Panc1 (cell line): ENCODE data around the gene THRB. TPM values are rescaled to one million over a fixed set of nuclear protein-coding genes. Genes with fewer than 3 reads are reported as not detected.

Source experiments
- ATAC-seq: fragments of 200-7000 bp; cut with Tn5 transposase; 2 replicates; pipeline ENCODE4 v1.9.1; 2020; ENCODE audit warnings: mild to moderate bottlenecking, moderate library complexity
- BruUV-seq: library from RNA; stranded (reverse); fragments of 400-500 nt; replicated peaks from 2 replicates; lab custom pipeline; 2021; lab: Mats Ljungman, UMichigan
- CTCF ChIA-PET: fragments of 300-600 bp; sonication (Branson Sonifier 250); formaldehyde crosslinking; loops from one replicate; lab custom pipeline; 2022; ENCODE audit warnings: antibody characterized with exemption; lab: Charles Lee
- POLR2A ChIA-PET: fragments of 300-600 bp; sonication (Branson Sonifier 250); formaldehyde crosslinking; loops from one replicate; lab custom pipeline; 2022; ENCODE audit warnings: antibody characterized with exemption; lab: Charles Lee
- DNase-seq: peaks from one replicate; pipeline ENCODE4 v3.0.0-alpha.2; 2010; ENCODE audit warnings: low read depth, low spot score
- H3K27ac ChIP-seq: 2 replicates; pipeline ENCODE4 v1.5.1; 2011; ENCODE audit warnings: mild to moderate bottlenecking, low read length, inconsistent platforms
- H3K27me3 ChIP-seq: fragments of 200-500 bp; sonication (Bioruptor generic); 2 replicates; pipeline ENCODE4 v1.6.0; 2014; ENCODE audit warnings: low read length, inconsistent platforms; ENCODE audit not compliant: control insufficient read depth, insufficient read depth
- H3K36me3 ChIP-seq: fragments of 200-500 bp; sonication (Bioruptor generic); 2 replicates; pipeline ENCODE4 v1.5.1; 2014; ENCODE audit warnings: inconsistent platforms, mild to moderate bottlenecking, low read length, moderate library complexity; ENCODE audit not compliant: control insufficient read depth, insufficient read depth
- H3K4me1 ChIP-seq: 2 replicates; pipeline ENCODE4 v1.5.1; 2011; ENCODE audit warnings: inconsistent platforms, mild to moderate bottlenecking, low read length, moderate library complexity; ENCODE audit not compliant: control insufficient read depth, insufficient read depth
- H3K4me3 ChIP-seq, 2 experiments: 2 replicates each; pipeline ENCODE4 v1.5.1; 2011 to 2012; ENCODE audit warnings: low read depth in 2 of 2, low read length in 2 of 2, mild to moderate bottlenecking in 2 of 2, inconsistent platforms in 1 of 2, moderate library complexity in 1 of 2
- H3K9me3 ChIP-seq: fragments of 200-500 bp; sonication (Bioruptor generic); 2 replicates; pipeline ENCODE4 v1.5.1; 2014; ENCODE audit warnings: low read depth, mild to moderate bottlenecking, inconsistent platforms, low read length, moderate library complexity; ENCODE audit not compliant: control insufficient read depth, insufficient read depth
- CTCF ChIP-seq: fragments of 450-650 bp; IDR thresholded peaks from 2 replicates; pipeline ENCODE4 v1.5.1; 2017; ENCODE audit warnings: mild to moderate bottlenecking
- POLR2AphosphoS5 ChIP-seq: IDR thresholded peaks from 2 replicates; pipeline ENCODE4 v1.6.1; 2012; ENCODE audit warnings: mild to moderate bottlenecking, low read depth, low read length, moderate library complexity
- REST ChIP-seq, 2 experiments: IDR thresholded peaks; 2 replicates each; pipeline ENCODE4 v1.6.1; 2011 to 2012; ENCODE audit warnings: low read depth in 2 of 2, control low read depth in 1 of 2, low read length in 1 of 2, mild to moderate bottlenecking in 1 of 2, moderate library complexity in 1 of 2; ENCODE audit not compliant: insufficient read depth in 1 of 2
- SIN3A ChIP-seq: IDR thresholded peaks from 2 replicates; pipeline ENCODE4 v1.6.1; 2012; ENCODE audit warnings: low read depth, mild to moderate bottlenecking, low read length, moderate library complexity, borderline replicate concordance; ENCODE audit not compliant: insufficient read depth
- TCF7L2 ChIP-seq: IDR thresholded peaks from 2 replicates; pipeline ENCODE4 v1.6.1; 2011; ENCODE audit warnings: mild to moderate bottlenecking, low read depth, low read length, inconsistent platforms
- in situ Hi-C: cut with HindIII; loops from 2 replicates; pipeline ENCODE4 v1.10.0; 2016; ENCODE audit warnings: low sequenced_read_pairs, low pct_unique_long_range_greater_than_20kb
- intact Hi-C: fragments of 100-400 bp; cut with micrococcal nuclease; formaldehyde crosslinking; loops from one replicate; pipeline ENCODE4 v1.10.0; 2022; ENCODE audit not compliant: unreplicated experiment
- total RNA-seq: library from RNA; stranded (reverse); gene quantifications from one replicate; pipeline ENCODE4 v1.2.1, GENCODE V29; 2021; ENCODE audit not compliant: unreplicated experiment

The THRB gene
- total RNA-seq, 1 experiment from 2014 or later: 3.9 TPM

- H3K9me3 ChIP-seq: no peaks in the 10 kb centered on the region
- H3K27me3 ChIP-seq: no peaks in the 10 kb centered on the region
- no TSS peak for BruUV-seq
- TF ChIP-seq SIN3A (no peak), TCF7L2 (no peak), REST (IDR thresholded peaks at IDR 0.05; ENCODE audit: insufficient read depth in 1 of 2, low read depth in 2 of 2, low read length in 1 of 2) (no peak), CTCF (no peak), POLR2AphosphoS5 (no peak)
- CTCF ChIA-PET: no interaction called here
- intact Hi-C loops (no loop called here), in situ Hi-C loops (no loop called here)
- no peaks in the 10 kb centered on the region for H3K36me3 ChIP-seq
- no peaks in the 10 kb centered on the region; the same call in 1 of the 2 replicates for H3K4me1 ChIP-seq
- DNase-seq (no peak), ATAC-seq (no peak)
- H3K4me3 ChIP-seq: no peak overlapping the region
- POLR2A ChIA-PET: no interaction called here
- no peak overlapping the region for H3K27ac ChIP-seq
Observed at GRCh38 chr3:24387000-24387399, 107.7 kb downstream of the THRB start.

GRCh38 chr3:24386458-24386857 is 108.2 kb downstream of the THRB start:
- Histone ChIP-seq H3K27me3 (no peaks in the 10 kb centered on the region), H3K4me1 (no peaks in the 10 kb centered on the region; the same call in 1 of the 2 replicates), H3K27ac (no peak overlapping the region), H3K9me3 (no peaks in the 10 kb centered on the region), H3K4me3 (no peak overlapping the region), H3K36me3 (no peaks in the 10 kb centered on the region)
- ChIA-PET POLR2A (no interaction called here), CTCF (no interaction called here)
- no peak for TF ChIP-seq SIN3A
- TF ChIP-seq TCF7L2: no peak
- TF ChIP-seq POLR2AphosphoS5: no peak
- ATAC-seq (no peak), DNase-seq (no peak)
- BruUV-seq: no TSS peak
- in situ Hi-C loops (no loop called here), intact Hi-C loops (no loop called here)

GRCh38 chr3:24385012-24385615 is 109.5 kb downstream of the THRB start:
- Histone ChIP-seq H3K4me3 (no peak overlapping the region), H3K27me3 (no peaks in the 10 kb centered on the region), H3K27ac (no peak overlapping the region), H3K9me3 (no peaks in the 10 kb centered on the region), H3K4me1 (no peaks in the 10 kb centered on the region; the same call in 1 of the 2 replicates), H3K36me3 (no peaks in the 10 kb centered on the region)
- POLR2A ChIA-PET: no interaction called here
- DNase-seq: no peak
- ATAC-seq: no peak
- CTCF ChIA-PET: no interaction called here
- intact Hi-C loops: no loop called here
- in situ Hi-C loops: no loop called here
- BruUV-seq: no TSS peak
- no peak for TF ChIP-seq REST (IDR thresholded peaks at IDR 0.05; ENCODE audit: insufficient read depth in 1 of 2, low read depth in 2 of 2, low read length in 1 of 2)
- TF ChIP-seq CTCF: no peak
- TF ChIP-seq SIN3A: no peak
